SK-N-SH (cell line): Measurements from ENCODE around the gene TTC6. TPM values are rescaled to one million over a fixed set of nuclear protein-coding genes. Genes with fewer than 3 reads are reported as not detected.

Experiments
- CTCF ChIA-PET: fragments of 300-600, 350-600 bp; formaldehyde crosslinking; extraction: SDS; loops from one replicate; lab custom pipeline; 2021; lab: Yijun Ruan, JAX
- POLR2A ChIA-PET: fragments of 350-600 bp; sonication (Branson Sonifier 250); formaldehyde crosslinking; extraction: SDS; loops from one replicate; lab custom pipeline; 2020; ENCODE audit warnings: antibody characterized with exemption, inconsistent platforms; lab: Yijun Ruan, JAX
- DNase-seq: peaks from one replicate; pipeline ENCODE4 v3.0.0; 2012
- H2AFZ ChIP-seq: fragments of 200-600 bp; sonication (generic); 2 replicates; pipeline ENCODE4 v1.8.1; 2016; ENCODE audit warnings: antibody characterized with exemption, mild to moderate bottlenecking, low read depth
- H3F3A ChIP-seq: fragments of 200-600 bp; sonication (generic); replicated peaks from 2 replicates; pipeline ENCODE3; 2016; ENCODE audit warnings: antibody characterized with exemption, mild to moderate bottlenecking; ENCODE audit not compliant: insufficient read depth
- H3K27ac ChIP-seq, 2 experiments: fragments of 200-500 bp in 1 of 2; fragments of 200-600 bp in 1 of 2; sonication (Bioruptor generic) in 1 of 2; sonication (generic), shearing (Covaris generic) in 1 of 2; 2 replicates each; pipeline versions ENCODE4 v1.5.1 to v1.6.1; 2014 to 2016; ENCODE audit warnings: low read depth in 2 of 2, inconsistent platforms in 1 of 2, low read length in 1 of 2, mild to moderate bottlenecking in 1 of 2, mixed read lengths in 1 of 2
- H3K27me3 ChIP-seq: fragments of 200-600 bp; sonication (generic), shearing (Covaris generic); 2 replicates; pipeline ENCODE4 v1.6.1; 2016; ENCODE audit warnings: mixed run types; ENCODE audit not compliant: insufficient read depth
- H3K36me3 ChIP-seq, 2 experiments: fragments of 200-500 bp in 1 of 2; fragments of 200-600 bp in 1 of 2; sonication (Bioruptor generic) in 1 of 2; sonication (generic) in 1 of 2; replicated peaks in 1 of 2; 2 replicates each; pipeline versions ENCODE3 to v1.5.1; 2014 to 2016; ENCODE audit warnings: low read length in 1 of 2, mild to moderate bottlenecking in 1 of 2; ENCODE audit not compliant: insufficient read depth in 2 of 2, control insufficient read depth in 1 of 2
- H3K4me1 ChIP-seq, 2 experiments: fragments of 200-500 bp in 1 of 2; fragments of 200-600 bp in 1 of 2; sonication (Bioruptor generic) in 1 of 2; sonication (generic), shearing (Covaris generic) in 1 of 2; 2 replicates each; pipeline versions ENCODE4 v1.5.1 to v1.6.1; 2014 to 2016; ENCODE audit warnings: low read depth in 1 of 2, low read length in 1 of 2, mixed run types in 1 of 2; ENCODE audit not compliant: insufficient read depth in 2 of 2, control insufficient read depth in 1 of 2
- H3K4me2 ChIP-seq: fragments of 200-600 bp; sonication (generic), shearing (Covaris generic); 2 replicates; pipeline ENCODE4 v1.6.1; 2017; ENCODE audit warnings: mixed run types
- H3K4me3 ChIP-seq, 2 experiments: fragments of 200-500 bp in 1 of 2; fragments of 200-600 bp in 1 of 2; sonication (Bioruptor generic) in 1 of 2; sonication (generic), shearing (Covaris generic) in 1 of 2; 2 replicates each; pipeline versions ENCODE4 v1.5.1 to v1.8.1; 2014 to 2016; ENCODE audit warnings: low read depth in 2 of 2, inconsistent platforms in 1 of 2, low read length in 1 of 2, mild to moderate bottlenecking in 1 of 2, mixed read lengths in 1 of 2, moderate library complexity in 1 of 2
- H3K79me2 ChIP-seq: fragments of 200-600 bp; sonication (generic); 2 replicates; pipeline ENCODE4 v1.8.1; 2017; ENCODE audit warnings: mild to moderate bottlenecking; ENCODE audit not compliant: insufficient read depth
- H3K9ac ChIP-seq: fragments of 200-600 bp; sonication (generic); 2 replicates; pipeline ENCODE4 v1.6.1; 2017; ENCODE audit warnings: mixed run types
- H3K9me2 ChIP-seq: fragments of 200-600 bp; sonication (generic); 2 replicates; pipeline ENCODE4 v1.6.1; 2017; ENCODE audit warnings: mixed run types
- H3K9me3 ChIP-seq: fragments of 200-600 bp; sonication (generic); 2 replicates; pipeline ENCODE4 v1.6.1; 2017; ENCODE audit warnings: mixed run types, mild to moderate bottlenecking, moderate library complexity
- H4K20me1 ChIP-seq: fragments of 200-600 bp; sonication (generic); 2 replicates; pipeline ENCODE4 v1.6.1; 2017; ENCODE audit warnings: mild to moderate bottlenecking, mixed run types; ENCODE audit not compliant: insufficient read depth
- EP300 ChIP-seq, 2 experiments: IDR thresholded peaks; 2 replicates each; pipeline versions ENCODE4 v1.4.0 to v1.6.1; 2012; ENCODE audit warnings: borderline replicate concordance in 1 of 2, low read depth in 1 of 2, low read length in 1 of 2
- FOXJ3 ChIP-seq: sonication (generic); formaldehyde crosslinking; IDR thresholded peaks from 2 replicates; pipeline ENCODE4 v1.5.1; 2020; ENCODE audit warnings: mild to moderate bottlenecking, missing genetic modification reagents
- GATA2 ChIP-seq: sonication (generic); formaldehyde crosslinking; IDR thresholded peaks from 2 replicates; pipeline ENCODE4 v1.5.0; 2020; ENCODE audit warnings: mild to moderate bottlenecking, missing genetic modification reagents
- MEF2A ChIP-seq: IDR thresholded peaks from 2 replicates; pipeline ENCODE4 v1.4.0; 2012; ENCODE audit warnings: low read depth, borderline replicate concordance
- MXI1 ChIP-seq: IDR thresholded peaks from 2 replicates; pipeline ENCODE4 v1.6.1; 2012; ENCODE audit warnings: mild to moderate bottlenecking, low read depth, low read length, improper control_type of control experiment
- SMC3 ChIP-seq: IDR thresholded peaks from 2 replicates; pipeline ENCODE4 v1.6.1; 2012; ENCODE audit warnings: low read depth, low read length, improper control_type of control experiment
- TAF1 ChIP-seq: IDR thresholded peaks from 2 replicates; pipeline ENCODE4 v1.6.1; 2012; ENCODE audit warnings: low read depth, mild to moderate bottlenecking, low read length, moderate library complexity, borderline replicate concordance
- TCF12 ChIP-seq: IDR thresholded peaks from 2 replicates; pipeline ENCODE4 v1.4.0; 2012
- TEAD4 ChIP-seq: IDR thresholded peaks from 2 replicates; pipeline ENCODE4 v1.4.0; 2012; ENCODE audit warnings: mild to moderate bottlenecking, borderline replicate concordance; ENCODE audit not compliant: insufficient read depth
- YY1 ChIP-seq: IDR thresholded peaks from 2 replicates; pipeline ENCODE4 v1.4.0; 2012; ENCODE audit warnings: low read depth, mild to moderate bottlenecking
- WGBS: methylation state at CpG from one replicate; pipeline ENCODE4 v1.1.6; 2017; ENCODE audit warnings: low lambda C conversion rate; 5-methylcytosine and 5-hydroxymethylcytosine counted together
- polyA plus RNA-seq, 3 experiments: library from polyadenylated mRNA; depleted of rRNA; stranded (reverse); fragments of >200 nt; gene quantifications; 2 replicates each; pipeline ENCODE4 v1.2.3, GENCODE V29; 2012
- TF ChIP-seq, protein P1 (sequence below): fragments of 200-600 bp; sonication (generic); IDR thresholded peaks from 2 replicates; pipeline ENCODE4 v1.6.1; 2017; ENCODE audit warnings: antibody characterized with exemption, mild to moderate bottlenecking, moderate library complexity
- TF ChIP-seq, protein P2 (sequence below): IDR thresholded peaks from 2 replicates; pipeline ENCODE4 v1.6.1; 2012; ENCODE audit warnings: mild to moderate bottlenecking, low read depth, low read length, moderate library complexity
- TF ChIP-seq, protein P3 (sequence below): IDR thresholded peaks from 2 replicates; pipeline ENCODE4 v1.4.0; 2012; ENCODE audit warnings: low read depth
- TF ChIP-seq, protein P4 (sequence below): IDR thresholded peaks from 2 replicates; pipeline ENCODE4 v1.4.0; 2012; ENCODE audit warnings: low read depth, borderline replicate concordance

TTC6 gene
- polyA plus RNA-seq, 1 of the 3 experiments (the other 2 are of a cell fraction), result not detected

DNA sequence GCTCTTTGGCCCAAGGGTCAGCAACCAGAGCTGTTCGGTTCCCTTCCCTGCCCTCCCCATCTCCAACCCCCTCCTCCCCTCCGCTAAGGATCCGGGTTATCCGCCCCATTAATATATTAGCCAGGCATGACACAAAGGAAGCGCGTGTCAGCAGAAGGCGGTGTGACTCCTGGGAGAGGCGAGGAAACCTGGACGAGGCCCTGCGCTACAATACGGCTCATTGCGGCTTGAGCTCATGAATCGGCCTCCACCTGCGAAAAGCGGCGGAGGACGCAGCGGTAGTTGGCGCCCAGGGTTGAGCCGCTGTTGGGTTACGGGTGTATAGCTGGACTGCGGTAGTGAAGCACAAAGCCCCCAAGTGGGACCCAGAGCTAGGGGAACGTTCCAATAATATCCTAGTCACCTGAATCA lies 10.3 kb upstream of the TTC6 start (continued):
- TF ChIP-seq, protein P1, sequence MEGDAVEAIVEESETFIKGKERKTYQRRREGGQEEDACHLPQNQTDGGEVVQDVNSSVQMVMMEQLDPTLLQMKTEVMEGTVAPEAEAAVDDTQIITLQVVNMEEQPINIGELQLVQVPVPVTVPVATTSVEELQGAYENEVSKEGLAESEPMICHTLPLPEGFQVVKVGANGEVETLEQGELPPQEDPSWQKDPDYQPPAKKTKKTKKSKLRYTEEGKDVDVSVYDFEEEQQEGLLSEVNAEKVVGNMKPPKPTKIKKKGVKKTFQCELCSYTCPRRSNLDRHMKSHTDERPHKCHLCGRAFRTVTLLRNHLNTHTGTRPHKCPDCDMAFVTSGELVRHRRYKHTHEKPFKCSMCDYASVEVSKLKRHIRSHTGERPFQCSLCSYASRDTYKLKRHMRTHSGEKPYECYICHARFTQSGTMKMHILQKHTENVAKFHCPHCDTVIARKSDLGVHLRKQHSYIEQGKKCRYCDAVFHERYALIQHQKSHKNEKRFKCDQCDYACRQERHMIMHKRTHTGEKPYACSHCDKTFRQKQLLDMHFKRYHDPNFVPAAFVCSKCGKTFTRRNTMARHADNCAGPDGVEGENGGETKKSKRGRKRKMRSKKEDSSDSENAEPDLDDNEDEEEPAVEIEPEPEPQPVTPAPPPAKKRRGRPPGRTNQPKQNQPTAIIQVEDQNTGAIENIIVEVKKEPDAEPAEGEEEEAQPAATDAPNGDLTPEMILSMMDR, result no peak
- TF ChIP-seq, protein P2, sequence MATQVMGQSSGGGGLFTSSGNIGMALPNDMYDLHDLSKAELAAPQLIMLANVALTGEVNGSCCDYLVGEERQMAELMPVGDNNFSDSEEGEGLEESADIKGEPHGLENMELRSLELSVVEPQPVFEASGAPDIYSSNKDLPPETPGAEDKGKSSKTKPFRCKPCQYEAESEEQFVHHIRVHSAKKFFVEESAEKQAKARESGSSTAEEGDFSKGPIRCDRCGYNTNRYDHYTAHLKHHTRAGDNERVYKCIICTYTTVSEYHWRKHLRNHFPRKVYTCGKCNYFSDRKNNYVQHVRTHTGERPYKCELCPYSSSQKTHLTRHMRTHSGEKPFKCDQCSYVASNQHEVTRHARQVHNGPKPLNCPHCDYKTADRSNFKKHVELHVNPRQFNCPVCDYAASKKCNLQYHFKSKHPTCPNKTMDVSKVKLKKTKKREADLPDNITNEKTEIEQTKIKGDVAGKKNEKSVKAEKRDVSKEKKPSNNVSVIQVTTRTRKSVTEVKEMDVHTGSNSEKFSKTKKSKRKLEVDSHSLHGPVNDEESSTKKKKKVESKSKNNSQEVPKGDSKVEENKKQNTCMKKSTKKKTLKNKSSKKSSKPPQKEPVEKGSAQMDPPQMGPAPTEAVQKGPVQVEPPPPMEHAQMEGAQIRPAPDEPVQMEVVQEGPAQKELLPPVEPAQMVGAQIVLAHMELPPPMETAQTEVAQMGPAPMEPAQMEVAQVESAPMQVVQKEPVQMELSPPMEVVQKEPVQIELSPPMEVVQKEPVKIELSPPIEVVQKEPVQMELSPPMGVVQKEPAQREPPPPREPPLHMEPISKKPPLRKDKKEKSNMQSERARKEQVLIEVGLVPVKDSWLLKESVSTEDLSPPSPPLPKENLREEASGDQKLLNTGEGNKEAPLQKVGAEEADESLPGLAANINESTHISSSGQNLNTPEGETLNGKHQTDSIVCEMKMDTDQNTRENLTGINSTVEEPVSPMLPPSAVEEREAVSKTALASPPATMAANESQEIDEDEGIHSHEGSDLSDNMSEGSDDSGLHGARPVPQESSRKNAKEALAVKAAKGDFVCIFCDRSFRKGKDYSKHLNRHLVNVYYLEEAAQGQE, result no peak
- no peak for TF ChIP-seq SMC3

DNA sequence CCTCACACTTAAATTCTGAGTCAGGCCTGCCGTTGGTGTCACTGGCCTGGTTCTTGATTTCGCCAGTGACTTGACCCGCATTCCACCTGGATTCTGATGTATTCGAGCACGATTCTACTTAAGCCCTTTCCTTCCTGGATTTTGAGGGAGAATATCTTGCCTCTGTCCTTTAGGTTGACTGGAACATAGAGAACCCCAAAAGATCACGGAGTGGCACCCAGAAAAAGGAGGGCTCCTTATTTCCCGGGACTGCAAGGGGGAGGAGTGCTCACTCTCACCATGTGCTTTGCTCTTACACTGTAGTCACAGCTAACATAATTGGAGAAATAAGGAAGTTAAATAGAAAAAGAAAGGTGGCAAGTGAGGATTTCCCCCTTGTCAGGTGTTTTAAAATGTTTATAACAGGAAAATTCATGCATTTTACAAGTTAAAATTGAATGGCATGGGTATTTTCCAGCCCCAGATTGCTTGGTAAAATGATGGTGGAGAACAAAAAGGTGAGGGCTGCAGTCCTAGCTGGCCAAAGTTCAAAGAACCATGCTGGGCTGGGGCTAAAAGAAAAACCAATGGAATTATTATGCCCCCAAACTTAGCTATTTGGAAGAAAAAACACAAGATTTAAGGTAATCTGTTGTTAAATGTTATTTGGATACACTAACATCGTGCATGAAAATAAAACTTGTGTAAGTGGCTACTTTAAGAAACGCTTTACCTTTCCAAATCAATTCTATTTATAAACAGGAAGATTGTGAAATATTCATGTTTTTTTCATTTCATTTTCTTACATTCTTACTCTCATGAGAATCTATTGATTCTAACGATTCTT lies 9.2 kb upstream of the TTC6 start:
- no peak overlapping the region for H3K4me3 ChIP-seq
- no peaks in the 10 kb centered on the region for H4K20me1 ChIP-seq
- no peaks in the 10 kb centered on the region for H3K36me3 ChIP-seq
- ChIA-PET POLR2A (no interaction called here), CTCF (no interaction called here)
- no peak overlapping the region for H3K4me2 ChIP-seq
- H3K9me3 ChIP-seq, result no peaks in the 10 kb centered on the region
- no peaks in the 10 kb centered on the region for H3K9me2 ChIP-seq
- no peaks in the 10 kb centered on the region for H3K79me2 ChIP-seq
- WGBS, result 8% methylated on average over 10 of the region's 10 CpGs
- no peak for DNase-seq
- no peaks in the 10 kb centered on the region for H3K4me1 ChIP-seq
- TF ChIP-seq EP300 (IDR thresholded peaks at IDR 0.05; ENCODE audit: borderline replicate concordance in 1 of 2, low read depth in 1 of 2, low read length in 1 of 2) (no peak), YY1 (no peak), TCF12 (no peak), MEF2A (no peak), TEAD4 (no peak), TAF1 (no peak), GATA2 (CRISPR knock-in tag) (no peak), FOXJ3 (no peak), MXI1 (no peak)
- TF ChIP-seq, protein P3, sequence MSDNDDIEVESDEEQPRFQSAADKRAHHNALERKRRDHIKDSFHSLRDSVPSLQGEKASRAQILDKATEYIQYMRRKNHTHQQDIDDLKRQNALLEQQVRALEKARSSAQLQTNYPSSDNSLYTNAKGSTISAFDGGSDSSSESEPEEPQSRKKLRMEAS, result no peak
- TF ChIP-seq, protein P4, sequence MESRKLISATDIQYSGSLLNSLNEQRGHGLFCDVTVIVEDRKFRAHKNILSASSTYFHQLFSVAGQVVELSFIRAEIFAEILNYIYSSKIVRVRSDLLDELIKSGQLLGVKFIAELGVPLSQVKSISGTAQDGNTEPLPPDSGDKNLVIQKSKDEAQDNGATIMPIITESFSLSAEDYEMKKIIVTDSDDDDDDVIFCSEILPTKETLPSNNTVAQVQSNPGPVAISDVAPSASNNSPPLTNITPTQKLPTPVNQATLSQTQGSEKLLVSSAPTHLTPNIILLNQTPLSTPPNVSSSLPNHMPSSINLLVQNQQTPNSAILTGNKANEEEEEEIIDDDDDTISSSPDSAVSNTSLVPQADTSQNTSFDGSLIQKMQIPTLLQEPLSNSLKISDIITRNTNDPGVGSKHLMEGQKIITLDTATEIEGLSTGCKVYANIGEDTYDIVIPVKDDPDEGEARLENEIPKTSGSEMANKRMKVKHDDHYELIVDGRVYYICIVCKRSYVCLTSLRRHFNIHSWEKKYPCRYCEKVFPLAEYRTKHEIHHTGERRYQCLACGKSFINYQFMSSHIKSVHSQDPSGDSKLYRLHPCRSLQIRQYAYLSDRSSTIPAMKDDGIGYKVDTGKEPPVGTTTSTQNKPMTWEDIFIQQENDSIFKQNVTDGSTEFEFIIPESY, result no peak
- TF ChIP-seq, protein P2, result no peak
- no peak overlapping the region for H3K9ac ChIP-seq
- no peaks in the 10 kb centered on the region for H3F3A ChIP-seq
- no peak overlapping the region for H3K27ac ChIP-seq
- H2AFZ ChIP-seq, result no peak overlapping the region
- H3K27me3 ChIP-seq, result peaks cover 12% of the 10 kb centered on the region; the same call in 1 of the 2 replicates
